PC-9 (cell line): ENCODE measurements around the gene WDR77.

Experiments
- CTCF ChIP-seq: fragments of 200-600 bp; sonication (generic); conservative IDR thresholded peaks from 2 replicates; pipeline ENCODE4 v1.6.1; 2017; ENCODE audit warnings: mixed run types, antibody characterized with exemption, mild to moderate bottlenecking, moderate library complexity
- EZH2 ChIP-seq: fragments of 200-600 bp; sonication (generic); IDR thresholded peaks from 2 replicates; pipeline ENCODE4 v1.8.0; 2017; ENCODE audit warnings: antibody characterized with exemption, low read depth

DNA sequence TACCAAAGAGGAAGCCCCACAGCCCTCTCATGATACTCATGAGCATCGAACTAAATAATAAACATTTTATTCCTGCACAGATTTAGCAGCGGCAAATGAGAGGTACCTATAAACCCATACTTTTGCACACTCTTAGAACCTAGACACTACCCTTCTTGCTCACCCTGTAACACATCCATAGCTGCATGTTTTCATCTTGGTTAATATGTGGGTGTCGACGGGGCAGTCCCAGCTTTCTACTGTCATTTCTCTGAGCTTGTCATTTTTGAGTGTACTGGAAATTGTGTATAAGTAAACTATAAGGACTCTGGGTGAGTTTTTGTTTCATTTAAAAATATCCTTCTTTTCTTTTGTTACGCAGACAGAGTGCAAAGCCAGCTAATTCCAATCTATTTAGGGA, 47.0 kb downstream of the WDR77 start:
- TF ChIP-seq CTCF (no peak), EZH2 (no peak)
